HG02610 (cell line): ENCODE measurements around the gene TRAK1.

ENCODE experiments used
- ATAC-seq: cut with Tn5 transposase; IDR thresholded peaks from one replicate; pipeline ENCODE4 v1.9.1; 2021; ENCODE audit warnings: mild to moderate bottlenecking, moderate library complexity; ENCODE audit not compliant: unreplicated experiment

The TRAK1 gene

DNA sequence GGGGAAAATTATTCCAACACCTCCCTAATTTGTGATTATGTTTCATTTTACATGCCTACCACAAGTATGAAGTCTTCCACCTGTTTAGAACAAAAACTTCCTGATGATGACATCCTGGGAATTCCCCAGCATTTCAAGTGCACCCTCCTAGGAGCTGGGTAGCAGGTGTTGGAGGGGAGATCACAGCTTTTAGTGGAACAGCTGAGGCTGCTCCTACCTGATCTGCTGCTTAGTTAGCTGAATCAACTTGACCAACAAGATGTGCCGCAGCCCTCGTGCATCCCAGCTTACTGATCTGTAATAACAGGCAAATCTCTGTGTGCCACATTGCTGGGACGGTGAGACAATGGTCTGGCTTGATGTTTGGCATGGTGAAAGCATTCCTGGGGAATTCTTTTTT is 29.7 kb downstream of the TRAK1 start:
- no peak for ATAC-seq

DNA sequence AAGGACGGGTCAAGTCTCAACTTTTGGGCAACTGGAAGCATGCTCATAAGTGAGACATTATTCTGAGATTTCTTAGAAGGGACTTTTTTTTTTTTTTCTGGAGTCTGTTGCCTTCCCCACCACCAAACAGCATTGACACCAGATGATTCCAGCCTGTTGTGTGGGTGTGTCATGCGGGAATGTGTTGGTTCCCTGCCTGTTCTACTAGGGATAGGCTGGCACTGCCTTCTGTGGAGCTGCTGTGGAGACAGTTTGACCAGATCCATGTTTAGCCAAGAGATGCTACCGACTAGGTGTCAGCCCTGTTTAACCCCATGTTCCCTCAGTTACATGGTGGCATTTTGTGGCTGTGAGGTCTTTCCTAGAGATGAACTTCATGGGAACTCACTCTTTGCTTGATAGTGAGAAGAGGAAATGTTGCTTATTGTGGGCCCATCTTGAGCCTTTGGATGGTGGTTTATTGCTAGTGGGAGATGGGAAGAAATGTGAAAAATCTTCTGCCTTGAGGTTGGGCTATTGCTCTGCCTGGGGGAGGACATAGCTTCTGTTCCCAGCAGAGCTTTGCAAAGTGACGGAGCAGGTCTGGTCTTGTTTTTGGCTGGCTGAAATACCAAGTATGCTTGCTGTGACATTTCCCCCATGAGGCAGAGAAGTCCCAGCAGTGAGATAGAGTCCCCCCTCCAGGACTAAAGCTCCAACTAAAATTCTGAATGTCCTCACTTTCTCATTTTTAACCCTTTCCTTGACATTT is 31.3 kb downstream of the TRAK1 start:
- ATAC-seq: peak; percentile 31

DNA sequence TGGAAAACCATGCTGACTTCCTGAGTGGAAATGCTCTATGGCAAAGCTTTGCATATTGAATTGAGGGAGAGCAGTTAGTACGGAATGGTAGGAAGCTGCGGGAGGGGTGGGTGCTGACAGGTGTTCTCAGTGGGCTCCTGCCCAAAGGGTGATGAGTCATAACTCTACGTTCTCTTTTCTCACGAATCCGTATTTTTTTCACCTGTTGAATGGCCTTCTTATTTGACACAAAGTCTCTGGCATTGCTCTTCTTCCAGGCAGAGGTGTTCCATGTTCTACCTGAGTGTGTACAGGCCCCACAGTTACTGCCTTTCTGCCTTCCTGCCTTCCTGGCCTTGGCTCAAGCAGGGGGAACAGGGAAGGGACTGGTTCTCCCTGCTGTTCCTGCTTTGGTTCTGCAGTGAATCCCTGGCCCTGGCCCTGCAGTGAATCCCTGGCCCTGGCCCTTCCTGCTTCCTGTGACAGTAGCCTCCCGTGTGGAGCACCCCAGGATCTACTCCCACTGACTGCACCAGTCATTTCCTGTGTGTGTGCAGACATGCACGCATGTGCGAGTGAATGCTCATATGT is 31.9 kb downstream of the TRAK1 start:
- peak; percentile 36 for ATAC-seq

GRCh38 chr3:42123824-42124658 is 32.9 kb downstream of the TRAK1 start:
- ATAC-seq: no peak

DNA sequence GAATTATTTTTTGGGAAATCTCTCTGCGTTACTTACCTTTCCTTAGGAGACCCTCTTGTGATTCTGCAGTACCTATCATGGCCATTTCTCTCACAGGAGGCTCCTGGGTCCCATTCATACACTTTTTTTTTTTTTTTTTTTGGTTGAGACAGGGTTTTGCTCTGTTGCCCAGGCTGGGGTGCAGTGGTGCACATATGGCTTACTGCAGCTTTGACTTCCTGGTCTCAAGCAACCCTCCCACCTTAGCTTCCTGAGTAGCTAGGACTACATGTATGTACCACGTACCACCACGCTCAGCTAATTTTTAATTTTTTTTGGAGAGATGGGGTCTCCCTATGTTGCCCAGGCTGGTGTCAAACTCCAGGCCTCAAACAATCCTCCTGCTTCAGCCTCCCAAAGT is 36.1 kb downstream of the TRAK1 start:
- ATAC-seq: no peak

- ATAC-seq: no peak
Observed at GRCh38 chr3:42128526-42128925, 37.4 kb downstream of the TRAK1 start.

DNA sequence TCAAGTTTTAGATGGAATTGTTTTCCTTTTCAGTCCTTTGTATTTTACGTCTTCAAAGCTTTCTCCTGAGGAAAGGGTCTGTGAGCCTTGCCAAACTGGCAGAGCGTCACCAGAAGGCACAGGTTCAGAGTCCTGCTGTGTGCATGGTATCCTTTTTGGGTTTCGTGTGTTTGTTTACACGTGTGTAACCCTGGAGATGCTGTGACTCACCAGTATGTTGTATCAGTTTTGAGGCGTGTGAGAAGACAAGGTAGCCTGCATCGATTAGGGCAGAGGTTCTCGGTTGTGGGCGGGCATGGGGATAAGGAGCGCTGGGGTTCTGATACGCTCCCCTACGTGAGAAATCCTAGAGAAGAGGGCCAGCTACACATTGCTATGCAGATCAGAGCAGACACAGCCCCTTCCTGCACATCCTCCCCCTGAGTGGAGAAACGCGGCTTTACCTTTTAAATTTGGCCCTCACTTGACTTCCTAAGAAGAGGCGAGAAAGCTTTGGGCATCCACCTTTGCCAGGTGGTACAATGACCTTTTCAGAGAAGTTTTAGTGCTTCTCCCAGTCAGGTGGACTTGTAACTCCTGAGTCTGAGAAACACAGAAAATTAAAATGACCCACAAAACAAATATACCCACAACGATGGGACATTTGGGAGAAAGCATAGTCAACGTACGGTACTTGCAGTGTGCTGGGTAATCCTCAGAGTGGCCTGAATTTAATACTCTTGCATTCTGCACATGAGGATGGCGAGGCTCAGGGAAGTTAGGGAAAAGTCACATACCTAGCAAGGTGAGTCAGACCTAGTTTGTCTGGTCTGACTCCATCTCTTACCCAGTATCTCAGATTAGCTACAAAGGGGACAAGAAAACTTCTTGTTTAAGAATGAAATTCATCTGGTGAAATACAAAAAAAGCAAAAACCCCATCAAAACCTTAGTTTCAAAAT is 38.1 kb downstream of the TRAK1 start:
- ATAC-seq: peak; percentile 65

GRCh38 chr3:42130007-42130328 is 38.8 kb downstream of the TRAK1 start:
- peak; percentile 44 for ATAC-seq

DNA sequence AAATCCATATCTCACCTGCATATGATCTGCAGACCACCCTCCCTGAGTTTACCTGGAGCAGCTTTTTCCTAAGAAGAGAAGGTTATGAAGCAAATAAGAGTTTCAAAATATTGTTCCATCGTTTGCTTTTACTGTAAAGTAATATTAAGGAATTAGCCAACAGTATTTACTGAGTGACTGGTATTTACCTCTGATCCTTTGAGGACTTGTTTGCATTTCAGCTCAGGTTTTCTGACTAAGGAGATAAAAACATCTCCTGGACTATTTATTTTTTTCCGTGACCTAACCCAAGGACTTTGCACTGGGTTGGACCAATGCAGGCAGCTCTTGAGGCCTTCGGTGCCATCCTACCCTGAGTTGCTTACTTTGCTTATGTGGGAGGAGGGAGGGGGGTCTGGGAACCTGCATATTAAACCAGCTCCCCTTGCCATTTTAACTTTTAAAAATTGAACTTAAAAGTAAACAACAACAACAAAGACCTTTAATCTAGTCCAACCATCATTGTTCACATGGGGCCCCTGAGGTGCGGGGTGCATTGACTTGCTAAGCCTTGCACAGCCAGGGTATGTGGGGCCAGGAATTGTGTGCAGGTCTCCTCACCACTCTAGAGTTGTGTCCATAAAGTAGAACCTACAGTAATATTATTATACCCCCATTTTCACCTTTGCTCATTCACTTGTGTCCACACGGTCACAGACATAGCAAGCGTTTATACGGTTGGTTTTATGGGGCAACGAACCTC is 39.3 kb downstream of the TRAK1 start:
- no peak for ATAC-seq

GRCh38 chr3:42133500-42134298 is 42.5 kb downstream of the TRAK1 start:
- ATAC-seq: no peak

- ATAC-seq: no peak
Observed at GRCh38 chr3:42134867-42135464, 43.8 kb downstream of the TRAK1 start.

DNA sequence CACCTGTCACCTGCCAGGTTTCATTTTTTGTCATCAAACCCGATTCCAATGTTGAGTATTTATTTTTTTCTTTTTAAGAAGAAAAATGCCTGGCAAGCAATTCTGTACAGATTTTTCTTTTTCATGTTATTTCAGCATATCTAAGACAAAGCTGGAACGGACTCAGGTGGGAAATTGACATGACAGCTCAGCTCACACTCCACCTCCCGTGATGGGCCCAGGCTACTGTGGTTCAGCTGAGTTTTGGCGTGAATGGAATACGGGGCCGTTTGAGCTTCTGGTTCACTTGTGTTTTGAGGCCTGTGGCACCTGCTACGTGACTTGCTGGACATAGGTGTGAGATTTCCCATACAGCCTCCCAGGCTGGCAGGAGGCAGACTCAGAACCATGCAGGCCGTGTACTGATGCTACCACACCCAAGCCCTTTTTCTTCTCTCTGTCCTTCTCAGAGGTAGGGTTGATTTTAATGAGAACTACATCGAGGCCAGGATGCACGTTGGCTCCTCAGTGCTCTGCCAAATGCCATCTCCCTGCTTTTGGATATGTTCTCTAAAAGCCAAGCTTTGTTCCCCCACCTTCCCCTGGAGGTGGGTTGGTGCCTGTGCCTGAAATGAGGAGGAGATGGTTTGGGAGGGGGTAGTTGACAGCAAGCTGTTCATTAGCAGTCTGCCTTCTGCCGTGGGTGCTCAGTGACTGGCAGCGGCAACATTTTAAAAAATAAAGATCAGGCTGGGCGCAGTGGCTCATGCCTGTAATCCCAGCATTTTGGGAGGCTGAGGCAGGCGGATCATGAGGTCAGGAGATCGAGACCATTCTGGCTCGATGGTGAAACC is 48.7 kb downstream of the TRAK1 start:
- no peak for ATAC-seq

DNA sequence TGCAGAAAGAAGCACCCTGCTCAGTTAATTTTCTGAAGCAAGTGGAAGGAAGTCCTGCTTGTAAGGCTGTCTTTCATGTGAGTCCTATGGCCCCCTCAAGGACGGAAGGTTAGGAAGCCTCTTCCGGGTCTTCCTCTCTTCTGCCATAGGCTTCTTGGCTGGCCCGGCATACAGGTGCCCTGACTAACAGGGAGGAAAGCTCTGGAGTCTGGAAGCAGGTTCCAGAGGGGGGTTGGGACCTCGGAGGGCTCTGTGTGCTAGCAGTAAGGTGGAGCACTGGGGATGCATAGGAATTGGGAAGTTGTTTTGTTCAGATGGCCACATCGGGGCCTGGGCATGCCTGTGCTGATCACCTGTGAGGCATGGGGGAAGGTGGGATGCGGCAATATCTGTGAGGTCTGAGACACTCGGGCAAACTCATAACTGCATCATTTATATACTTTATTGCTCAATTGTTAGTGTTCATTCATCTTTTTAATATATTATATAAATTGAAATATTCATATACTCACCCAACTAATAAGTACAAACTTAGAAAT is 49.6 kb downstream of the TRAK1 start:
- no peak for ATAC-seq

- ATAC-seq: no peak
Observed at GRCh38 chr3:42143440-42143839, 52.3 kb downstream of the TRAK1 start.

DNA sequence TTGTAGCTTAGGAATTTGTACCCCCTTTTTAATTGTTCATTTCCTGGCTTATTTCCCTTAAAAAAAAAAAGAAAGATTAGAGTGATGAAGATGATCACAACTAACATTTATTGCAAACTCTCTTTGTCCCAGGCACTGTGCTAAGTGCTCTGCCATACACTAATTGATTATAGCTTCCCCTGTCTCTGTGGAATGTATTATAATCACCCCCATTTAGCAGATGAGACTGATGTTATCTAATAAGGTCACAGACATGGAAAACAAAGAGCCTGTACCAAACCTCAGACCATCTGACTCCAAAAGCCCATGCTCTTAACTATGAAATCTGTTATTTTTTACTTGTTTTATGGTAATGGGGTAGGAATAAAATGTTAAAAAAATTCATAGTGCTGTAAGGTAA is 53.1 kb downstream of the TRAK1 start:
- ATAC-seq: no peak

GRCh38 chr3:42148086-42148848 is 57.1 kb downstream of the TRAK1 start:
- no peak for ATAC-seq

GRCh38 chr3:42148982-42149432 is 57.9 kb downstream of the TRAK1 start:
- ATAC-seq: no peak
